Activated T-cell treated with anti-CD3 and anti-CD28 coated beads, Interleukin-2, amount 50 U/mL, for 48 hours (primary cell): ENCODE measurements around the gene SINHCAF.
"Not testable (repeated sequence)": the region's sequence is repeated elsewhere in the genome, so short reads cannot be mapped to it uniquely, and the experiment has no call there.

Source experiments
- DNase-seq, 2 experiments: peaks; one replicate each; pipeline ENCODE4 v3.0.0-alpha.2; 2020

SINHCAF gene

DNA sequence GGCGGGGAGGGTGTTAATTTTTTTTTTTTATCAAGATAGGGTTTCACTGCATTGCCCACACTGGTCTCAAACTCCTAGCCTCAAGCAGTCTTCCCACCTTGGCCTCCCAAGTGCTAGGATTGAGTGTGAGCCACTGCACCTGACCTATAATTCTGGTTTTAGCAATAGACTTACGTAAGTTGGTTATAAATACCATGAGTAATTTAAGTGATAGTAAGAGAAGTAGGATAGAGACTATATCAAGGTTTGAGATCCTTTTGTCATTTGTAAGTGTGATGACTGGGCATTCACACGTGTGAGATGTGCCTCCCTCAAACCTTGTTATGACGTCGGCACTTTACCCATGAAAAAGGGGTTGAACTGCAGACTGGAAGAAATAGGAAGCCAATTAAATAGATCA, 22.5 kb downstream of the SINHCAF start:
- no peak for DNase-seq

DNA sequence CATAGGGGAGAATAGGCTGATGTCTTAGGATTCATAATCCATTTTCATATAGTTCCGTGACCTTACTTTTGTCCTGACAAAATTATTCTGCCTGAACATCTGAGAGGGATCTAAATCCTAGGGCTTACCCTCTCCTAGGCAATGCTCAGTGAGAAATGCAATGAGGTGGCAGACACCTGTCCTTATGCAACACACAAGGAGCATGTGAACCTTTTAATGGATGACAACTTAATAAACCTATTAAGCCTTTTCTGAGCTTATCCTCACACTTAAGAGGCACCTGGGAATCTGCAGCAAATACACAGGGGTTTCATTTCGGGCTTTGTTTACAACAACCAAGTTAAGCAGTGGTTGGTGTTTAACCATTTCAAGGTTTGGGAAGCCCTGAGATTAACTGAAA, 24.6 kb downstream of the SINHCAF start:
- DNase-seq: no peak

DNA sequence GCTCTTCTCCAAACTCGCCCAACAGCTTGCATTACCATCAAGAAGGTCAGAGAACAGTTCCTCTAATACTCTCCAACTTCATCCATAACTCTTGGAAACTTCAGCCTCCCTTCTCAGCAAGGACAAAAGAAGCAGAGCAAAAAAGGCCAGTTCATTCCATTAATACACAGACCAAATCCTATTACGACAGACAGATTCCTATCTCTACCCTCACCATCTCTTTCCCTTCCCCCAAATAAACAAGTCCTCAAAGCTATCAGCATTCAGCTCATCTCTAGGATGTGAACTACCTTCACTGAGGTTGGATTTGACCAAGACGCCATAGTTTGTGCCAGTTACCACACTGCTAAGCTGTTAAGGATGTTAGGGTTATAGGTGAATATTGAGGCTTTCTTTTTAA, 25.2 kb downstream of the SINHCAF start:
- no peak for DNase-seq

DNA sequence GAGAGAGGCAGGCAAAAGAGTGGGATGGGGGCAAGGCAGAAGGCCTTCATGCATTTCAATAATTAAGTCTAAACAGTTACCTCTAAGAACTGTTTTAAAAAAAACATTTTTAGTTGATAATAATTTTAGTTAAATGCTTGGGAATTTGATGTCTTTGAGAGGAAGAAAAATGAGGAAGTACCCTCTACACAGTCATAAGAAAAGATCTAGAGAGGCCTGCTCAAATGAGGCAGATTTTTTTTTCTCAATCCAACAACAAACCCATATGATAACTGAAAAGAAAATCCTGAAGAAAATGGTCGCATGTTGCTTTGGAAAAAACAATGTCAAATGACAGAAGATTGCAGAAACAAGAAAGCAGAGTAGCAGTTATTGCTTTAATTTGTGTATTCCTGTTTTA, 25.6 kb downstream of the SINHCAF start:
- no peak for DNase-seq

DNA sequence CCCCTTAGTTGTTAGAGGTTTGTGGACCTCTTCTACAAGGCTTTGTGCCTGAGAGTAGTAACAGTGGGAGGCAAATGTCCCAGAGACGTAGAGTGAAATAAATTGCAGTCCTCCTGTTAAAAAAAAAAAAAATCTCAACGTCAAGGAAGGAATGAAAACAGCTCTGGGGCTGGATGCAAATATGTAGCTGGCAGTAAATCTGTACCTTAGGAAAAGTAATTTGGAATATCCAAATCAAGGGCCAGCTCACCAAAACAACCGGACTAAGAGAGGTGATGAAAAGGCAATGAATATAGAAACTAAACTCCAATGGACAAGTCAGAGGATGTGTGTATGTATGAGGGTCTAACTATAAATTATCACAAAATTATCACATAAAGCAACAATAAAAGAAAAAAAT, 27.0 kb downstream of the SINHCAF start:
- DNase-seq: no peak

DNA sequence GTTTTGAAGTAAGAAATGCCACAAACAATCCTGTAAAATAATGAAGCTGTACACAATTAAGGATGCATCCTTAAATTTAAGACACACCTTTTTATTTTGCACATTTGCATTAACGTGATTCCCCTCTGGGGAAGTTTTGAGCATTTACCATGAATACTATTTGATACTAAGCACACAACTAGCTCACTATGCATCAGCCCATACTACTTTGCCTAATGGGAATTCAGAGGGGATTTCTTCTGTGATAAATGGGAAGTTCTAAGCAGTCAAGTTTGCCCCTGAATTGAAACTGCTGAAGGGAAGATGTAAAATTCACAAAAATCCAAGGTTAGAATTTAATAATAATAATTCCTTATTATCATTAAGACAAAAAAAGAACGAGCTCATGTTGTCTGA, 27.4 kb downstream of the SINHCAF start:
- no peak for DNase-seq

DNA sequence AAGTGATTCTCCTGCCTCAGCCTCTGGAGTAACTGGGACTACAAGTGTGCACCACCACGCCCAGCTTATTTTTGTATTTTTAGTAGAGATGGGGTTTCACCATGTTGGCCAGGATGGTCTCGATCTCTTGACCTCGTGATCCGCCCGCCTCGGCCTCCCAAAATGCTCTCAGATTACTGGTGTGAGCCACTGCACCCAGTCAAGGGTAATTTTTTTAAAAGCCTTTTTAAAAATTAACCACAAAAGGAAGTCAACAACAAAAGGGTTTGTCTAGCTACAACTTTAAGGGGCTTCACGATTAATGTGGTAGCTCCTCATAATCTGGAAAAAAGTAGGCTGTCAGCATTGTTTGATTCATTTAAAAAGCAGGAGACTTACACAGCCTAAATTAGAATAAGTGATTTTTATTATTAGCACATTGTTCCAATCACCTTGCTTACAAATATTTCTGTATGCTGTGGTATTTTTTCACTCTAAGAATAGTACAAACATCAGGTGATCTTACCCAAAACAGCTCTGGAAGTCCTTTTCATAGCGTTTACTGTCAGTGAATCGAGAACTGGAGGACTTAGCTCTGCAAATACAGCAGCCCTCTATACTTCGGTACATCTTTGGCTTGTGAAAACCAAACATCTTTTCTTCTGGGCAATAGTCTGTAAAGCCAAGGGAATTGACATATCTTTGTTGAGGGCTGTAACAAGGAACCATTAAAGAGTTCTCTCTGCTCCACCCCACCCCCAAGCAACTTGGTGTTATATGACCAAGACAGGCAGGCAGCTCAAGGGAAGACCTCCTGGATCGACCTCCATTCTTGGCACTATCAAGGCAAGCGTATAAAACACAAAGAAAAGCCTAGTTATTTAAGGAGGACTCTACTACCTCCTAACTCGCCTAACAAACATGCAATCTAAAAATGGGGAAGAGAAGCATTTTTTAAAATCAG, 28.1 kb downstream of the SINHCAF start:
- DNase-seq: no peak

DNA sequence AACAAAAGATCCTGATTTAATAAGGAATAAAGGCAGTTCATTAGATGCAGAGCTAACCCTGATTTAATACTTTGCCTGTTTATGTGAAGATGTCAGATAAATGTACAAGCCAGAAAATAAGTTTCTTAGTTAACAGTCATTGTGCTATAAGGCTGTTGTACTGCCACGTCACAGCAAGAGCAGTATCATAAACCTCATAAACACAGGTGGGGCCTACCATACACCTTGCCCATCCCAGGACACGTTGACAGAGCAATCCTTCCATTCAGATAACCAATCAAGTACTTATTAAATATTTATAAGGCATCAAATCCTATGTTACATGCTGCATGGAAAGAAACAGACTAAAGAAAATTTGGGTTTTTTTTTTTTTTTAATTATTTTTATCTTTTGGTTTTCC, 36.5 kb downstream of the SINHCAF start:
- no peak for DNase-seq

DNA sequence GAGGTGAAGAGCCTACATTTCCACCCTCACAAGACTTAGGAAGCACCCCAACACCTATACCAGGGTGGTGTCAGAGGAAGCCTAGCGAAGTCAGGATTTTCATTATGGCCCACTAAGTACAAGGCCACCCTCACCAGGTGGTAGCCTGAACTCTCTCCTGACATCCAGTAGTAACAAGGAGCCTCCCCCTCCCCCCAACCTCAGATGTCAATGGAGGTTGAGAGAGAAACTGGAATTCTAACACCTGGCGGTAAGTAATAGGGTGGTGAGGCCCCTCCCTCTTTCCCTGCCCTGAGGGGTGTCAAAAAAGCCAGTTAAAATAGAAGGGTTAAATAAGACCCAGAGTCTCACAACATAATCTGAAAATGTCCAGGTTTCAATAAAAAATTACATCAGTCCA, 37.6 kb downstream of the SINHCAF start:
- DNase-seq: no peak

DNA sequence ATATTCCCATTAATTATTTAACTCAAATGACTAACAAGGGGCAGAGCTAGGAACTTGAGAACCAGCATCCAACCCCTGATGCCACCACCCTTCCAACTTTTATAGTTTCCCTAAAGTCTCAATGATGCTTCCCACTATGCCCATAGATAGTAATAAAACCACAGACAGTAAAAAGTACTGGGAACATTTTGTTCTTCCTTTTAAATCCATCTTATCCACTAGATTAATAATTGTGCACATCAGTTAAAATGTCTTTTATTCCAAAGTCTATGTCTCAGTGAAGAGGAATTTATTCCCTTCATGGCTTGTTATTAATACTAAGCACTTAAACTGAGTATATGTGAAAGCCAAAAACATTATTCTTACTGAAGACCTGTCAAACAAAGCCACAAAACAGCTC, 45.8 kb downstream of the SINHCAF start:
- no peak for DNase-seq

DNA sequence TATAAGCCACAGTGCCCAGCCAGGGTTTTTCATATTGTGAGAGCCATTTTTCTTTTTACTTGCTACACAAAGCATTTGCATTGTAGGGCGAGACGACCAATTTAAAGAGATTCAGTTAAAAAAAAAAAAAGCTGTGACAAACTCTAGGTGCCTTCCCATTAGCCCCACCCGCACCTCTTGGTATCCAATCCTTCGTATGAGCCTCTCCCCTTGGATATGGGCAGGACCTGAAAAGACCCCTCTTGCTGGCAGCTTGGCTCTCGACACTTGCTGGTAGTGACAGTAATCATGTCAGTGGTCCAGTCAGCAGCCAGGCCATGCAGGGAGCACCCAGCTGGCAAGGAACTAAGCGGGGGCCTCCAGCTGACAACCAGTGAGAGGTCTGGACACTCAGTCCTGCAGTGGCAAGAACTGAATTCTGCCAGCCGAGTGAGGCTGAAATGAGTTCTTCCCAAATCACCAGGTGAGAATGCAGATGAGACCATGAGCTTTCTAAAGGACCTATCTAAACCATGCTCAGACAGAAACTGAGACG, 46.5 kb downstream of the SINHCAF start:
- DNase-seq: no peak

DNA sequence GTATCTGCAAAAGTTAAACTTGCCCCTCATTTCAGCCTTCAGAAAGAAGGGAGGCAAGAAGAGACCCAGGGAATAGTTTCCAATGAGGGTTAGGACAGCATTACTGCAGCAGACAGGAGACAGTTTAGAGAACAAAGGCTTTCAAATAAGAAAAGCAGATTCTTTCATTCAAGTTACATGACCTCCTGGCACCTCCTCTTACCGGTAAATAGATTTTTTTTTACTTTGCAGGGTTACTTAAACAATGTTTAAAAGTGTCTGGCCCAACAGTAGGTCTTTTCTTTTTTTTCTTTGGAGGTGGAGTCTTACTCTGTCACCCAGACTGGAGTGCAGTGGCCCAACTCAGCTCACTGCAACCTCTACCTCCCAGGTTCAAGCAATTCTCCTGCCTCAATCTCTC, 47.1 kb downstream of the SINHCAF start:
- DNase-seq: no peak

DNA sequence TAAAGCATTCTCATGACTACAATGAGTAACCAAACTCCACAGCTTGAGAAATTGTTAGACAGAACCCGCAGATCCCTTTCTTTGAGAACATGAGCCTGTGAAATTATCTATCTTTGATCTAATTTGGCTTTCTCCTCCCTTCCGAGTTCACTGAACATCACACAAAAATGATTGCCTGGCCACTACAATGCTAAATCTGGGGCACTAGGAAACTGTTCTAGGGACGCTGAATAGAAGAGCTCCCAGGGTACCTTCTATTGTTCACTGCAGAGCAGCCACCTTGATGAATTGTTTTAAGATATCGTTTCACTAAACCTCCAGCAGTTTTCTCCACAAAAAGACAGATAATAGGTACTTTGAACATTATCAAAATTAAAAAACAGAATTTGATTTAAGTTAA, 47.5 kb downstream of the SINHCAF start:
- DNase-seq: no peak

DNA sequence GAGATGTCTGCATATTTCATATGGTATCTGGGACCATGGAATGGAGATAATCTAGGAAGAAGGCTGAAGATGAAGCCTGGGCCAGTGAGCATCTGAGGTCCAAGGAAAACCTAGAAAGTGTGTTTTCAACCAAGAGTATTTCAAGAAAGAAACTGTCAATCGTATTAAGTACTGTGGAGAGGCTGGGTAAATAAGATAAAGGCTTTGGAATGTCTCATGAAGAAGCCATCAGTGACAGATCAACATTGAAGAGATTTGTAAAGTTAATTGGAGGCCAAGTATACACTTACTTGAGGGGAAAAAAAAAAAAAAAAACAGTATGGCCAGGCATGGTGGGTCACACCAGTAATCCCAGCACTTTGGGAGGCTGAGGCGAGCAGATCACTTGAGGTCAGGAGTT, 48.9 kb downstream of the SINHCAF start:
- no peak for DNase-seq

DNA sequence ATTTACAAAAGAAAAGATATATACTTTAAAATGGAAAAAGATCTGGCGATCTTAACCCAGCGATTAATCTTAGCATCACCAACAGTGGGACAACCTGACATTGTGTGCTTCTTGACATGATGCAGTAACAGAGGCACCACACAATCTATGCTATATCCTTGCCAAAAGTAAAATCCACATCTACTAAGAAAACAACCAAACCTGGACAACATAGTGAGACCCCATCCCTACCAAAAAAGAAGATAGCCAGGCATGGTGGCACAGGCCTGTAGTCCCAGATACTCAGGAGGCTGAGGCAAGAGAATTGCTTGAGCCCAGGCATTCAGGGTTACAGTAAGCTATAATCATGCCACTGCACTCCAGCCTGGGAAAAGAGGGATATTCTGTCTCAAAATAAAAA, 50.5 kb downstream of the SINHCAF start:
- DNase-seq: no peak

DNA sequence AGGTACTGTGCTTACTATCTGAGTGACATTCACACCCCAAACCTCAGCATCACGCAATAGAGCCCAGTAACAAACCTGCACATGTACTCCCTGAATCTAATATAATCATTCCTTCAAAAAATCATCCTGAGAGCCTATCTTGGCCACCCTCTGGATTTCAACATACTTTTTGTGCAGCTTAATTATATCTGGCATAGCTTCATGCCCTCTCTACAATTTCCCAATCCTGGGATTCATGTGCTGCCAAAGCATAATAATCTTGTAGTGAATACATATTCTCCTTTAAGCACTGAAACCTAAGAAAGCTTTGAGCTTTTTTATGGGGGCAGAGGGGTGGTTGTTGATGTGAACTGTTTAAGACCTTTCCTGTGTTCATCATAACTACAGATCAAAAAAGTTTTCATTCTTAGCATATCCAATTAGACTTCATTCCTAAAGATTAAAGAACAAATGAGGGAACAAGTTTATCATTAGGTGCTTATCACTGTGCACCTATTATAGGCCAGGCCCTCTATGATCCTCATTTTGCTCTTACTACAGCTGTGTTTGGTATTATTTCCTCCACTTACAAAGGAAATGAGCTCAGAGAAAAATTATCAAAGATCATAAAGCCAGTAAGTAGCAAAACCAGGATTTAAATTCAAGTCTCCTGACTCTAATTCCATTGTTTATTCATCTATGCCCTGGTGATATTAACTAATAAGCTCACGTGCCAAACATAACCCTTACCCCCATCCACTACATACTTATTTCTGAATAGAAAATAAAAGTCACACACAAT, 51.2 kb downstream of the SINHCAF start:
- DNase-seq: no peak

DNA sequence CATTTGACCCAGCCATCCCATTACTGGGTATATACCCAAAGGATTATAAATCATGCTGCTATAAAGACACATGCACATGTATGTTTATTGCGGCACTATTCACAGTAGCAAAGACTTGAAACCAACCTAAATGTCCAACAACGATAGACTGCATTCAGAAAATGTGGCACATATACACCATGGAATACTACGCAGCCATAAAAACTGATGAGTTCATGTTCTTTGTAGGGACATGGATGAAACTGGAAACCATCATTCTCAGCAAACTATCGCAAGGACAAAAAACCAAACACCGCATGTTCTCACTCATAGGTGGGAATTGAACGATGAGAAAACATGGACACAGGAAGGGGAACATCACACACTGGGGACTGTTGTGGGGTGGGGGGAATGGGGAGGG, 52.2 kb downstream of the SINHCAF start:
- DNase-seq: not testable (repeated sequence)

DNA sequence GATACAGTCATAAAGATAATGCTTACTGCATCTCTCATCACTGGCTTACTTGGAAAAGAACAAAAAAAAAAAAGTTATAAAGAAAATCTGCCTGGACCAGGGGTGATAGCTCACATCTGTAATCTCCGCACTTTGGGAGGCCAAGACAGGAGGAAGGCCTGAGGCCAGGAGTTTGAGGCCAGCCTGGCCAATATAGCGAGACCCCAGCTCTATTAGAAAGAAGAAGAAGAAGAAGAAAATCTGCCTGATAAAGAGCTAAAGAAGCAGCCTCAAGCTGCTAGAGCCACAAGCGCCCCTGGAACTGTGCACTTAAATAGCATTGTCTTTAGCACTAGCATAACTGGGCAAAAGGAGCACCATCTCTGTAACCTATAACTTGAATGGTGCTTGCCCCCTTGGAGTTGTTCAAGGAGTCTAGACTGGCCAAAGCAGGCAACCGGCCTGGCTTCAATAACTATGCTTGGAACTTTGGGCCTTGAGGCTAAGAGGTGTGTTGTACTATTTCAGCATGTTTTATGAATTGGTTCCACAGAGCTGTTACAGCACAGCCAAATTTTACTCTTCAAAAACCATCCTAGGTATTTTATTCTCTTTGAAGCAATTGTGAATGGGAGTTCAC, 53.2 kb downstream of the SINHCAF start:
- no peak for DNase-seq

DNA sequence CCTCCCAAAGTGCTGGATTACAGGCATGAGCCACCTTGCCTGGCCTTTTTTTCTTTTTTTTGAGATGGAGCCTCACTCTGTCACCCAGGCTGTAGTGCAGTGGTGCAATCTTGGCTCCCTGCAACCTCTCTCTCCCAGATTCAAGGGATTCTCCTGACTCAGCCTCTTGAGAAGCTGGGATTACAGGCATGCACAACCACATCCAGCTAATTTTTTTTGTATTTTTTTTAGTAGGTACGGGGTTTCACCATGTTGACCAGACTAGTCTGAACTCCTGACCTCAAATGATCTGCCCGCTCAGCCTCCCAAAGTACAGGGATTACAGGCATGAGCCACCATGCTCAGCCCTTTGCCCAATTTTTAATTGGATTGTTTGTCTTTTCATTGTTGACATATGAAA, 58.0 kb downstream of the SINHCAF start:
- no peak for DNase-seq

DNA sequence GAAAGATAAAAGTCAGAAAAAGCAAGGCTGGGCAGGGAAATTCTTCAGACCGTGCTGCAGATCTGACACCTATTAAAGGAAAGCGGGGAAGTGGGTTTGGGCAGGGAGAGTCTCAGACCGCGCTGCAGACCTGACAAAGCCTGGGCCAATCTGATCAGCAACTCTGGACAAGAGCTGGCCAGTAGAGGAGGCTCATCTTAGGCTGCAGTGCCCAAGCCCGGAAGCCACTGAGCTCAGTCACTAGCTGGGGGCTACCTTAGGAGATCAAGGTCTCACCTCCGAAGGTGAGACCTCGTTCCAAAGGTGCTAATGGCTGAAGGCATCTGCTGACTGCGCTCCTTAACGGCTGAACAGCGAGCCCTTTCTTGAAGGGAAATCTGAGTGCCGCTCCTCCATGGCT, 60.2 kb downstream of the SINHCAF start:
- DNase-seq: no peak

DNA sequence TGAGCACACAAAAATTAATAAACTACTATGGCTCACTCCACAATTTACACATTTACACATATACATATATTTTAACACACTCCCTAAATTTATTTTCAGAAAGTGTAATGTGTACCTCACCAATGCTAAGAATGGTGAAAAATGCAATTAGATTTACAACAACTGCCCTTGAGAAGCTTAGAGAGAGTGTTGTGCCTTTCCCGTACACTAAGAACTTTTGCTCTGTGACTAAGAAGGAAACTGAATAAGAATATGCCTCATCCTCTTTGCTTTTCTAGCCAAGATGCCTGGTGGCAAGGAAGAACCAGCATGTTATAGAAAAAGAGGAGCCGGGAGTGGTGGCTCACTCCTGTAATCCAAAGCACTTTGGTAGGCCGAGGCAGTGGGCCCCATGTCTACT, 62.3 kb downstream of the SINHCAF start:
- DNase-seq: no peak

DNA sequence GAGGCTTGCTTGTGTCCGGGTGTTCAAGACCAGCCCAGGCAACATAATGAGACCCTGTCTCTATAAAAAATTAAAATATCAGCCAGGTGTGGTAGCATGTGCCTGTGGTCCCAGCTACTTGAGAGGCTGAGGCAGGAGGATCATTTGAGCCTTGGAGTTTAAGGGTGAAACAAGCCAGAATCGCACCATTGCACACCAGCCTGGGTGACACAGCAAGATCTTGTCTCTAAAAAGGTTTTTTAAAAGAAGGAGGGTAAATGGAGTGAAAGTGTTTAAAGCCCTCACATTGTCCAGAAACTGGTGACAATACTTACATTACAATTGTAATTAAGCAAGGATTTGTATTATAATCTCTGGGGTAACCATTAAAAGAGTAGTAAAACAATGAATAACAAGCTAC, 64.2 kb downstream of the SINHCAF start:
- no peak for DNase-seq

DNA sequence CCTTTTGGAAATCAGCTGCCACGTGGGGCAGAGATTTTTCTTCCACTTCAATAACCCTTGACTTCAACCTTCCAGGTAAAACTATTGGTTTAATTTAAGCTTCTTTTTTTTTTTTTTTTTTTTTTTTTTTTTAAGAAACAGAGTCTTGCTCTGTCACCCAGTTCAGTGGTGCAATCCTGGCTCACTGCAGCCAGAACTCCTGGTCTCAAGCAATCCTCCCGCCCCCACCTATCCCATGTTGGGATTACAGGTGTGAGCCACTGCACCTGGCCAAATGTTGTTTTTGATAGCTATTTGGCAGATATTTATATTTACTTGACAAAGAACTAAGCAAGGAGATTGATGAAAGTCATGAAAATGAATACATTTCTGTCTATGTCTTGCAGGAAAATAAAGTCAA, 65.1 kb downstream of the SINHCAF start:
- no peak for DNase-seq
